COLO829 (cell line): ENCODE data around the gene SCYGR6.
A peak's percentile ranks its signal among the peaks of the same experiment; 100 is the strongest.
"Not testable (repeated sequence)": the region's sequence is repeated elsewhere in the genome, so short reads cannot be mapped to it uniquely, and the experiment has no call there.

ENCODE experiments used
- DNase-seq: peaks from one replicate; pipeline ENCODE4 v3.0.0; 2012; ENCODE audit warnings: low spot score

Gene SCYGR6

GRCh38 chr2:227724394-227725039, at the start of gene SCYGR6:
Gene SCYGR6, minus strand, starts transcription at chr2:227724757. Its CDS starts 0 bp downstream, at chr2:227724757.
- DNase-seq: no peak

- no peak for DNase-seq
These were observed 49.6 kb upstream of the SCYGR6 start for GRCh38 chr2:227774011-227774624.

- no peak for DNase-seq
These were observed 48.4 kb upstream of the SCYGR6 start for GRCh38 chr2:227772932-227773331.

- DNase-seq: no peak
These were observed 47.7 kb upstream of the SCYGR6 start for GRCh38 chr2:227772197-227772661.

- no peak for DNase-seq
These were observed 43.3 kb upstream of the SCYGR6 start for GRCh38 chr2:227767830-227768229.

- DNase-seq: peak; percentile 48
These were observed 41.9 kb upstream of the SCYGR6 start for GRCh38 chr2:227766373-227766883.

GRCh38 chr2:227765788-227766372, 41.3 kb upstream of the SCYGR6 start:
- DNase-seq: no peak

GRCh38 chr2:227761740-227762476, 37.4 kb upstream of the SCYGR6 start:
- DNase-seq: no peak

GRCh38 chr2:227759411-227760118, 35.0 kb upstream of the SCYGR6 start:
- DNase-seq: no peak

- not testable (repeated sequence) for DNase-seq
These were observed 31.7 kb upstream of the SCYGR6 start for GRCh38 chr2:227756261-227756660.

GRCh38 chr2:227748079-227748478, 23.5 kb upstream of the SCYGR6 start:
- DNase-seq: no peak

- DNase-seq: no peak
These were observed 21.0 kb upstream of the SCYGR6 start, which contains the start of gene SCYGR8 for GRCh38 chr2:227745594-227745993. Gene SCYGR8, plus strand, starts transcription at chr2:227745894. Its CDS starts 0 bp downstream, at chr2:227745894.

- DNase-seq: not testable (repeated sequence)
These were observed 16.1 kb upstream of the SCYGR6 start for GRCh38 chr2:227740705-227741104.

- DNase-seq: no peak
These were observed 14.8 kb upstream of the SCYGR6 start for GRCh38 chr2:227739351-227739750.

GRCh38 chr2:227728035-227728434, 3.5 kb upstream of the SCYGR6 start, which contains the start of gene SCYGR7:
Gene SCYGR7, plus strand, starts transcription at chr2:227728335. Its CDS starts 0 bp downstream, at chr2:227728335.
- no peak for DNase-seq

- not testable (repeated sequence) for DNase-seq
These were observed 1.7 kb downstream of the SCYGR6 start for GRCh38 chr2:227722821-227723220.

GRCh38 chr2:227720680-227721079, 3.9 kb downstream of the SCYGR6 start:
- no peak for DNase-seq

- DNase-seq: no peak
These were observed 4.9 kb downstream of the SCYGR6 start for GRCh38 chr2:227719641-227720040.

- DNase-seq: peak; percentile 61
These were observed 6.6 kb downstream of the SCYGR6 start, which contains the start of gene SLC19A3 for GRCh38 chr2:227717687-227718567. Gene SLC19A3, minus strand, starts transcription at chr2:227718028. Its CDS starts 15,710 bp downstream, at chr2:227702318.

- no peak for DNase-seq
These were observed 8.1 kb downstream of the SCYGR6 start for GRCh38 chr2:227716501-227716900.
